HPDE6-E6E7 (cell line): ENCODE data around the gene HSPB9.

Experiments used
- DNase-seq: peaks from one replicate; pipeline ENCODE4 v3.0.0; 2011; ENCODE audit warnings: missing footprints; ENCODE audit errors: extremely low spot score

The HSPB9 gene

DNA sequence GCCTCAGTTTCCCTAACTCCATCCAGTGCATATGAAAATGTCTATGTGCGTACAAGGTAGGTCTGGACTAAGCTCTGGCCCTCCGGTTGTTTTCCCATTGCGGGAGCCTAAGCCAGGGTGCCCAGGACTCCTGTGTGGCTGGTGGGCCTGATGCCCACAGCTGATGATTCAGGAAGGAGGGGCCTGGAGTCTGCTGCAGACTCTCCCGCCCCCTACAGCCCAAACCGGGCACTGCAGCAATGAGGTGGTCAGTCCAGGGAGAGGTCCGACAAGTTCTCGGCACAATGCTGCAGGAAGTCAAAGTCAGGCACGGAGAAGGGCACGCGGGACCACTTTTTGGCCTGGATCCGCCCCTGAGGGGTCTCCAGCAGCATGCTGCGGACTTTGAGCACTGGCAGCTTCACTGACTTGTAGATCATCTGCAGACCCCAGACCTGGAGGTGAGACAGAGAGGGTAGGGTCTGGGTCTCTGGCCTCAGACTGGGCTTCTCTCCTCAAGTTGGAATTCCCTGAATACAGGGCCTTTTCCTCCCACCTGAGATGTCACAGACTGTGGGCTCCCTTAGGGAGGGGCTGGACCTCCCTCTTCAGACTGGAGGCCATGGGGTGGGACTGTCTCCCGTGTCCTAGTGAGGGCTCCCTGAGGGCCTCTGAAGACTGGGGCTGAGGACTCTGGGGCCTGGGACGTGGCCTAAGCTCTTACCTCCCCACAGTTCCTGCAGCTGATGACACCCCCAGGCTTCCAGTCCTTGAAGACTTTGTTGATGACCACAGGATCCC lies 20.9 kb upstream of the HSPB9 start:
- peak; percentile 45 for DNase-seq

DNA sequence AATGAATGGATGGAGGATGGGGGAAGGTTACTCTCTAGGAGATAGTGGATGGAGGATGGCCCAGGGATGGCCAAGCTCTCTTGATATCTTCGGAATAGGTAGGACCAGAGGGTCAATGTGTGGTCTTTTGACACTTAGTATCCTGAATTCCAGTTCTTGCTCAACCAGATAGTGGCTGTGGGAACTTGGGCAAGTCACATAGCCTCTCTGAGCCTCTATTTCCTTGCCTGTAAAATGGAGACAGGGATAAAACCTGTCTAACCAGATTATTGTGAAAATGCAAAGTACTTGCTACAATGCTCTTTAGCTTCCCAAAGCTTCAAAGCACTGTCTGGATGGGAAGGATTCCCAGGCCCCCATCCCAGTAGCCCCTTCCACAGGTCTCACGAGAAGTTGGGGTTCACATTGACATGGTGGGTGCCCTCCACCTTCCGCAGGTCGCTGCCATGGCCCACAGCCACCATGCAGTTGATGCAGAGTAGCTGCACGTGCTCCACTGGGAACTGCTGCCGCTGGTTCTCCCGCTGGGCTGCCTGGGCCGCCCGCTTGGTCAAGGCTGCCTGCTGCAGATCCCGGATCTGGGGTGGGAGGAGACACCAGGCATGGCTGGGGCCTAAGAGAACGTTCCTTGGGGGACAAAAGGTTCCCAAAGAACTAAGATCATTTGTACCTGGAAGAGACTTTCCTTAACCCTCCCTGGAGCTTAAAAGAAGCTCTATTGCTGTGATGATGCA lies 19.2 kb upstream of the HSPB9 start:
- no peak for DNase-seq

DNA sequence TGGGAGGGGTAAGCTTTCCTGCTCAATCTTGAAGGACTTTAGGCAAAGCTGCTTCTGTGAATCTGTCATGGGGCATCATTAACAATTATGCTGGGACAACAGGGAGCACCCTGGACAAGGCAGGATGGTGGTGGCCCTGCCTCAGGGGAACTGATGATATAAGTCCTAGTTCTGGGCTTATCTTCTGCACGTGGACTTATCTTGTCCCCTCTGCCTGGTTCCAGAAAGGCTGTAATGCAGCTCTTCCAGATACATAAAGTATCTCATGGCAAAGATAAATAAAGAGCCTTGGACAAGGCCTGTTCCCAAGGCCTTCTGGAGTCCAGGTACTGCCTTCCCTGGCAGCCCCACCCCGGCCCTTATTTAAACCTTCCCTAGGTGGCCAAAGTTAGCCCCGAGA lies 18.3 kb upstream of the HSPB9 start:
- DNase-seq, result no peak

GRCh38 chr17:42106009-42106408 lies 16.6 kb upstream of the HSPB9 start:
- DNase-seq, result no peak

DNA sequence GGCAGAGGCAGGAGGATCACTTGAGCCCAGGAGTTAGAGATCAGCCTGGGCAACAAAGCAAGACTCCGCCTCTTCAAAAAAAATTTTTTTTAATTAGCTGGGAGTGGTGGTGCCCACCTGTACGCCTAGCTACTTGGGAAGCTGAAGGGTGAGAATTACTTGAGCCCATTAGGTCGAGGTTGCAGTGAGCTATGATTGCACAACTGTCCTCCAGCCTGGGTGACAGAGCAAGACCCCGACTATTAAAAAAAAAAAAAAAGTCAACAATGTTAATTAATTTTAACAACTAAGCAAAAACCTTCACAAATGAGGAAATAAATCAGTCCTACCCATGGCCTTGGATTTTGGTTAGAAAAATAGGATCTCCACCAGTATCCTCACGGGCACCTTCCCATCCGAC lies 15.5 kb upstream of the HSPB9 start:
- no peak for DNase-seq

DNA sequence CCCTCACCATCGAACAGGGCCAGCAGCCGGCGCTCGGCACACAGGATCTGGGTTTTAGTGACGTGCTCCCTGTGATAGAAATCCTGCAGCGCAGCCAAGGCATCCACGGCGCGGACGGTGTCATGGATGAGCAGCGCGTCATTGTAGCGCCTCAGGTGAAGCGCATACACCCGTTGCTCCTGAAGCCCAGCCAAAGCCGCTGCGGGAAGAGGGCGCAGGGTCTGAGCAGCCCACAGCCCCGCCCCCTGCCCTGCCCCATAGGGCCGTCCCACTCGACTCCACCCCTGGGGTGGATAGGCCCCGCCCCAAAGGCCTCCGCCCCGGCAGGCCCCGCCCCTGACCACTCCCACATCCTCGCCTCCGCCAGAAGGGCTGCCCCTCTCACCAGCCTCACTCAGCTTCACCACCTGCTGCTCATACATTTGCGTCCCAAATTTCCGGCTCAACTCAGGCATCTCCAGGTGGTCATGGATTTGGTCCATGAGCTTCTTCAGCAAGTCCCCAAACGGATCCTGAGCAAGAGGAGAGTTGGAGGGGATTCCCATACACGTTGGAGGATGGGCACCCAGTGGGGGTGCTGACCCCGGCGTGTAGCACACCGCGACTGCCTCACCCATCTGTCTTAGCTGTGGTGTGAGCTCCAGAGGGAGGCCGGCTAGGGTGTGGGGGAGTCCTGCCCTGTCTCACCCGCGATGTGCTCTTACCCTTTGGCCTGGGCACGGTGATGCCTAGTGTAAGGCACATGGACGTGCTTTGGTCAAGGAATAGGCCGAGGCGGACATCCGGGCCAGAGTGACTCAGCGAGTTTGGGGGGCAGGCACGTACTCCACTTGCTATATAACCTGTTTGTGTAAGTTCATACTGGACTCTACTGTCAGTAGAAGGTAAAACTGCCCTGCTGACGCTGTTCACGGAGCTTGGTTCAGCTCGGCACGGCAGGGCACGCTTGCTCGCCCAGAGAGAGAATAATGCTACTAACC lies 14.7 kb upstream of the HSPB9 start:
- DNase-seq, result peak; percentile 72

DNA sequence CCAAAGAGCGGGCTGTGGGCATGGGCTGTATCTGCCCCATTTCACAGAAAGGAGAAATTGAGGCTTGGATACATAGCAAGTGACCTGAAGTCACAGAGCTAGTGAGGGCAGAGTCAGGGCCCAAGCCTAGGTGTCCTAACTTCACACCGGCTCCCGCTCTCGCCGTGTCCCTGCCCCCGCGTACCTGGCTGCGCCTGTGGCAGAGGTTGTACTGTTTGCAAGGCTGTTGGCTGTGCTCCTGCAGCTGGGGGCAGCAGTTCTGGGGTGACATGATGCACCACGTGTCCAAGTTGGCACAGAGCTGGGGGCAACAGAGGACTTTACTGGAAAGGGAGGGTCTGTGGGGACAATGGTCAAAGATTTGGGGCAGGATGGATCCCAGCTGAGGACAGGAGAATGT lies 13.5 kb upstream of the HSPB9 start:
- DNase-seq, result no peak

DNA sequence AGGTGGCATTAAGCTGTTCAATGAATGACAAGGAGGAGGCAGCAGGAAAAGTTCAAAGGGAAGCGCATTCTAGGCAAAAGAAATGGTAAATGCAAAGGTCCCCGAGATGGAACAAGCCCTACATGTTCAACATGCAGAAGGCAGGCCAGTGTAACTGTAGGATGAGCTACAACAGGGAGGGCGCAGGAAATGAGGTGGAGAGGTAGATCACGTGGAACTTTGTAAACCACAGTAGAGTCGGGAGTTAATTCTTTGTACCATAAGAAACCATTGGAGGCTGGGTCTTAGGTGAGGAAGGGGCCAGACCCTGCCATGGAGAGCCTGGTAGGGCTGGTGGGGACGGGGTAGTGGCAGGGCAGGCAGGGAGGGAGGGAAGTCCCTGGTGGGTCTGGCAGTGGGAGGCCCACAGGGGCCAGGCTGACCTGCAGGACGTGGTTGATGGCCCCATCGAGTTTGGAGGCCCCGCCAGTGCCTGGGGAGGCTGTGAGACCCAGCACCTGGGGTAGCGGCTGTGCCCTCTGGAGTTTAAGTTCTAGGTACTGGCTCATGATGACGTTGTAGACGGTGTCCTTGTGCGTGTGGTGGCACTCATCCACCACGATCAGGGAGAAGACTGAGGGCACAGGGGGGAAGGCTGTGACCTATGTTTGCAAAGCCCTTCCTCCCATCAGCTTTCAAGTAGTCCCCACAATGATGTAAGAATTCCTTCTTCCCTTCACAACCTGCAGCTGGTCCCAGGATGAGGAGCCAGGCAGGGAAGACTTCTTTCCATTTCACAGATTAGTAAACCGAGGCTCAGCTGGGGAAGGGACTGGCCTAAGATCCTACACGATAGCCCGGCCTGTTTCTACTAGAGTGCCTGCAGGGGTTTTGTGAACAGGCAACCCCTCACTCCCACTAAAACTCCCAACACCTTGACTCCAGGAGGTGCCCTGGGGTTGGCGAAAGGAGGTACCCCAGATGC lies 12.0 kb upstream of the HSPB9 start:
- DNase-seq, result no peak

DNA sequence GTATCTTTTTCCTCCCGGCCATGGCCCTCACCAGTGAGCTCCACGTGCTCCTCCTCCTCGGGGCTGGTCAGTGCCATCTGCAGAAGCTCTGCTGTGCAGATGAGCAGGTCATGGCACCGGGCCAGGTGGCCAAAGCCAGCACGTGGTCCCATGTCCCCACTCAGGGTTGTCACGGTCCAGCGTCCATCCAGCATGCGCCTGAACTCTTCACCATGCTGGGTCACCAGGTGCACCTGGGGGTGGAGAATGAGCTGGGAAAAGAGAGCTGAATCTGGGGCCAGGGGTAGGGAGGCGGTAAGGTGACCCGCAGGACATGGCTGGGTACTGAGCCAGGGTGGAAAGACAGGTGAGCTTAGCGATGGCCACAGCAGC lies 11.4 kb upstream of the HSPB9 start:
- no peak for DNase-seq

DNA sequence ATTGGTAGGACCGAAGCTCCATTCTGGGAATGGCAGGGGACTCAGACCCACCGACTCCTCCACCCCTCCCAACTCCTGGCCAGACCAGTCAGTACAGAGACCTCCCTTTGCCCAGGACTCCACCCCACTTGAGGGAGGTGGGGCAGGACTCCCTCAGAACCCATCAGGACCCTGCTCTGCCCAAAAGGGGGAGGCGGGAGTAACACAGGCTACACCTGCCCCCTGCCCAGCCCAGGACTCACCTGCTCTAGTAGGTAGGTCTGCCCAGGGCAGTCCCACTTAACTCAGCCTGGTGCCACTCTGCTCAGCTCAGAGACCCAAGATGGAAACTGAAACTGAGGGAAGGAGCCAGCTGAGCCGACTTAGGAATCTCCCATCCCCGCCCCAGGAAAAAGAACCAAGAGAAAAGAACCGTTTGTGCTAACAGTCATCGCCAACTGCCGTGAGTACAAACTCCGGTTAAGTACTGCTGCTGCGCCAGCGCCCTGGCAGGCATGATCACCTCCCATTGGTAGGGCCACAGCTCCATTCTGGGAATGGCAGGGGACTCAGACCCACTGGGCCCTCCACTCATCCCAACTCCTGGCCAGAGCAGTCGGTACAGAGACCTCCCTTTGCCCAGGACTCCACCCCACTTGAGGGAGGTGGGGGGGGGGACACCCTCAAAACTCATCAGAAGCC lies 10.6 kb upstream of the HSPB9 start:
- DNase-seq, result peak; percentile 38

GRCh38 chr17:42112552-42113176 lies 9.9 kb upstream of the HSPB9 start, which contains the start of gene DHX58:
TSS of gene DHX58 (minus strand) at chr17:42112714. CDS start at chr17:42111892, 822 bp downstream.
- DNase-seq, result peak; percentile 93

- DNase-seq, result no peak
These were observed 9.1 kb upstream of the HSPB9 start for GRCh38 chr17:42113293-42114069.

DNA sequence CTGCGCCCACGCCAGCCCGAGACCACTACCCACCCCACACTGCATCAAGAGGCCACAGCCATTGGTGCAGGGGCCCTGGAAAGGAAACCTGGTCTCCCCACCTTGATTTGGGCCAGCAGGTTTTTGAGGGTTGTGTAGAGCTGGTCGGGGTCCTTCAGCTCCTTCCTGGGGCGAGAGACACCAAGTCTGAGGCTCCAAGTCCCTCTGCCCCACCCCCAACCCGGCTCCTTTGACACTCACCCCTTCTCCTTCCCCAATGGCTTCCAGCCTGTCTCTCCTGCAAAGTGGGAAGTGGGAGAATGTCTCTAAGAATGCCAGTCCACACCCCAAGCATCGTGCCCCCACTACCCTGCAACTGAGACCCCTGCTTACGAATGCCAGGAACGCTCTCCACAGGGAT lies 8.5 kb upstream of the HSPB9 start:
- DNase-seq, result no peak

DNA sequence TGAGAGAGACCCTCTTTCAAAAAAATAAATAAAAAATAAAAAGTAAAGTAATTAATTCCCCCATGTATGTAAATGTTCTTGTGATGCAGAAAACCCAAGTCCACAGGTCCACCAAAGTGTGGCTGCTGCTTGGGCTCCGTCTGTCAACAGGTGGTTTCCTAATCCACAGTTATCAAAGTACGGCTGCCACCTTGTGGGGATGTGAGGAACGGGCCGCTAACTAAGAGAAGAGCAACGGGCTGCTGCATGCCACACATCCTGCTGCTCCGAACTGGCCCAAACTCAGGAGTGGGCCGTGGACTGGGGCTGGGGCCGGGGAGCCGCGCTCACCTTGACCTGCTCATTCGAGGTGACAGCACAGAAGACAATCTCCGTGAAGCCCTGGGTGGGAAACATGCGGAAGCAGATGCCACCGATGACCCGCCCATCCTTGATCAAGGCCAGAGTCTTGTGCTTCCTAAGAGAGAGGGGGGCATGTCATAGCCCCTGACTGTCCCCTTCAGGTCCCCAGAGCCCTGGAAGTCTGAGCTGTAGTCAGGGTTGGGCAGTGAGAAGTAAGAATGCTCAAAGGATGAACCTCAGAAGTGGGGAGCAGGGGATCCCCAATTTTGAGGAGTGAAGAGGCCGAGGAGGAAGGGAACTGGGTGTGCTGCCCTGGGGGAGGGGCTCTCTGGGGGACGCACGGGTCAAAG lies 5.8 kb upstream of the HSPB9 start:
- peak; percentile 56 for DNase-seq

- no peak for DNase-seq
These were observed 5.0 kb upstream of the HSPB9 start for GRCh38 chr17:42117397-42118125.

GRCh38 chr17:42118126-42118510 lies 4.5 kb upstream of the HSPB9 start:
- DNase-seq, result no peak

- DNase-seq, result no peak
These were observed 4.1 kb upstream of the HSPB9 start for GRCh38 chr17:42118545-42118944.

- DNase-seq, result no peak
These were observed 3.3 kb upstream of the HSPB9 start for GRCh38 chr17:42119301-42119700.
